ENCODE results near the gene FAM98B.

- TF ChIP-seq CTCF (optimal IDR thresholded peaks at IDR 0.05 in 1 of 3, IDR thresholded peaks at IDR 0.05 in 1 of 3, conservative IDR thresholded peaks at IDR 0.05 in 1 of 3; ENCODE audit: extremely low read depth in 1 of 3, insufficient read depth in 2 of 3, low read length in 3 of 3) = no peak
- TF ChIP-seq EZH2 (IDR thresholded peaks at IDR 0.05; ENCODE audit: low read length) = no peak
Observed at GRCh38 chr15:38464675-38465074, 10.7 kb downstream of the FAM98B start.
